SK-MEL-5 (cell line): Measurements from ENCODE around the gene SLC35G6. TPM values are rescaled to one million over a fixed set of nuclear protein-coding genes. Genes with fewer than 3 reads are reported as not detected.
"Not testable (repeated sequence)": the region's sequence is repeated elsewhere in the genome, so short reads cannot be mapped to it uniquely, and the experiment has no call there.

Experiments used
- DNase-seq: peaks from one replicate; pipeline ENCODE4 v3.0.0-alpha.2; 2016; ENCODE audit warnings: low read depth, low spot score
- in situ Hi-C: cut with HindIII; loops from 2 replicates; pipeline ENCODE4 v1.10.0; 2016; ENCODE audit warnings: low sequenced_read_pairs, high pct_unique_total_duplicates, low pct_unique_long_range_greater_than_20kb
- polyA plus RNA-seq, 2 experiments: library from polyadenylated mRNA; depleted of rRNA; stranded (reverse); fragments of >200 nt; gene quantifications; 2 replicates each; pipeline ENCODE4 v1.2.3, GENCODE V29; 2015
- total RNA-seq: library from RNA; depleted of rRNA; stranded (reverse); fragments of >200 nt; shearing (Covaris generic); gene quantifications from 2 replicates; pipeline ENCODE4 v1.2.3, GENCODE V29; 2014; rRNA removed

SLC35G6 gene
- not detected in 2 replicates for total RNA-seq
- 0.08 TPM in 1 of 2 replicates, not detected in the other for polyA plus RNA-seq (2015; cell fraction: cytosol; rRNA removed)
- polyA plus RNA-seq (2015; cell fraction: nucleus; rRNA removed): not detected in 2 replicates

DNA sequence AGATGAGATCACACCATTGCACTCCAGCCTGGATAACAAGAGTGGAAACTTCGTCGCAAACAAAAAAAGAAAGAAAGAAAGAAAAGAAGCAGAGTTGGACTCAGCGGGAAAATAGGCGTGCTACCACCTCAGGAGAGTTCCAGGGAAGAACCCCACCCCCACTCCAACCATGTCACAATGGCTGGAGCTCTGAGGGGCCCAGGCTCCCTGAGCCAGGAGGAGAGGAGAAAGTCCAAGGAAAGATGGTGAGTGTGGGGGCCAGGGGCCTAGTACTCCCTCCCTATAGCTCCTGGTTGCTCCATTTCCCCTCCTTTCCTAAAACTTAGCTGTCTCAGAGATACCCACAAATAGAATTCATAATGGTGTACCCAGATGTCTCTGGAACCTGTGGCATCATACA is at the start of gene SLC35G6:
SLC35G6 (plus strand) TSS at position 172 of the 400 bp plus-strand sequence; CDS start at position 243, 71 bp downstream.
- in situ Hi-C loops: not testable (repeated sequence)

DNA sequence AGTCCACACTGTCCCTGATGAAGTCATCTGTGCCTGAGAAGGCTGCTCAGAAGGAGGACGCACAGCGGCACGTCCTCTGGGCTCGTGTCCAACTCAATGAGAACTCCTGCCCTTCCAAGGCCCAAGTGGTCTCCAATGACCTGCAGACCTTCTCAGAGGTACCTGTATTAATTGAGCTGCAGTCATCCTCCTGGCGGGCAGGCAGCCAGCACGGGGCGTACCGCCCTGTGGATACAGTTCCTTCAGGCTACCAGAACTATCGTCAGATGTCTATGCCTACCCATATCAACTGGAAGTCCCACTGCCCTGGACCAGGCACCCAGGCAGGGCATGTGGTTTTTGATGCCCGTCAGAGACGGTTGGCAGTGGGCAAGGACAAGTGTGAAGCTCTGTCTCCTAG is 49.0 kb upstream of the SLC35G6 start:
- in situ Hi-C loops: no loop called here
- no peak for DNase-seq

More for the DNA sequence above, at the start of gene SLC35G6:
- DNase-seq: not testable (repeated sequence)

DNA sequence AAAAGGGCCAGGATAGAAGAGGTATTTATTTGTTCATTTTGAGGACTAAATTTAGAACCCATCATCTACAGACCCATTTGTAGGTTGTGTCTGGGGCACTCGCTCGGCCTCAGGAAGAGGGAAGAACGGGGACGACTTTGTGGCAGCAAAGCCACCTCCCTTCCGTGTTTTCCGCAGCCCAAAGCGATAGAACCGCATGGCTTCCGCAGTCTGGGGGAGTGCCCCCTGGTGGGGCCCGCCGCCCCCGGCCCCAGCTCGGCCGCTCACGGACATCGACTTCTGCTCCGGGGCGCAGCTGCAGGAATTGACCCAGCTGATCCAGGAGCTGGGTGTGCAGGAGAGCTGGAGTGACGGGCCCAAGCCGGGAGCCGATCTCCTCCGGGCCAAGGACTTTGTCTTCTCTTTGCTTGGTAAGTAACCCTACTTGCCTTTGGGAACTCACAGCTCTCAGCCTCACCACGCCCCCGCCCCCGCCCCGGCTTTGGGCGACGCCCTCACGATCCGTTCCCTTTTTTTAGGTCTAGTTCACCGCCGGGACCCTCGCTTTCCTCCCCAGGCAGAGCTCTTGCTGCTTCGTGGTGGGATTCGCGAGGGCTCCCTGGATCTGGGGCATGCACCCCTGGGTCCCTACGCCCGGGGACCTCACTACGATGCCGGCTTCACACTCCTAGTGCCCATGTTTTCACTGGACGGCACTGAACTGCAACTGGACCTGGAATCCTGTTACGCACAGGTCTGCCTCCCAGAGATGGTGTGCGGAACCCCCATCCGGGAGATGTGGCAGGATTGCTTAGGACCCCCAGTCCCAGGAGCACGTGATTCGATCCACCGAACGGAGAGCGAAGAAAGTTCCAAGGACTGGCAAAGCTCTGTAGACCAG is 45.3 kb upstream of the SLC35G6 start:
- DNase-seq: peak; percentile 29
- in situ Hi-C loops: no loop called here

DNA sequence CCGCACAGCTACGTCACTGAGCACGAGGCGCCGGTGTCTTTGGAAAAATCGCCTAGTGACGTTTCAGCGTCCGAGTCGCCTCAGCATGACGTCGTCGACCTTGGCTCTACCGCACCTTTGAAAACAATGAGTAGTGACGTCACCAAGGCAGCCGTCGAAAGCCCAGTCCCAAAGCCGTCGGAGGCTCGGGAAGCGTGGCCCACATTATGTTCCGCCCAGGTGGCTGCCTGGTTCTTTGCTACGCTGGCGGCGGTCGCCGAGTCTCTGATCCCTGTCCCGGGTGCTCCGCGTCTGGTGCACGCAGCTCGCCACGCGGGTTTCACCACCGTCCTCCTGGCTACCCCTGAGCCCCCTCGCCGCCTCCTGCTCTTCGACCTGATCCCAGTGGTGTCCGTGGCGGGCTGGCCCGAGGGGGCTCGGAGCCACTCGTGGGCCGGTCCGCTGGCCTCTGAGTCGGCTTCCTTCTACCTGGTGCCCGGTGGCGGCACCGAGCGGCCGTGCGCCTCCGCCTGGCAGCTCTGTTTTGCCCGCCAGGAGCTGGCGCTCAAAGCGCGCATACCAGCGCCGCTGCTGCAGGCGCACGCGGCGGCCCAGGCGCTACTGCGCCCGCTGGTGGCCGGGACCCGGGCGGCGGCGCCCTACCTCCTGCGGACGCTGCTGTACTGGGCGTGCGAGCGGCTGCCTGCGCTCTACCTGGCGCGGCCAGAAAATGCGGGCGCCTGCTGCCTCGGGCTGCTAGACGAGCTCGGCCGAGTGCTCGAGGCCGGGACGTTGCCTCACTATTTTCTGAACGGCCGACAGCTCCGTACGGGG is 44.5 kb upstream of the SLC35G6 start:
- peak; percentile 79 for DNase-seq
- in situ Hi-C loops: no loop called here

DNA sequence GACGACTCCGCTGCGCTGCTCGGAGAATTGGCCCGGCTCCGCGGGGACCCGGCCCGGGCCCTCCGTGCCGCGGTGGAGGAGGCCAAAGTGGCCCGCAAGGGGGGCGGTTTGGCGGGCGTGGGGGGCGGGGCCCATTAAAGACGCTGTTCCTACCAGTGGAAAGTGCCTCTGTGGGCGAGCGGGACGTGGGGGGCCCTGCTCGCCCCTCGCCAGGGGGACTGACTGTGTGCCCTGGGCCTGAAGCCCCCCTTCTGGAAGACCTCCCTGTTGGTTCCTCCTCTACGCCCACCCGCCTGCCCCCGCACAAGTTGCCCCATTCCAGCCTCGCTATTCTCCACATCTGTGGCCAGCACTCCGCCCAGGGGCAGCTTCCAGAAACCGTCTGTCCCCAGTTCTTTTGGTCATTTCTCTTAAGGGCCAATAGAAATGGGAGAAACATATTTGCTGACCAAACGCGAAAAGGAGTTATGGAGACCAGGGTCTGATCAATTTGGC is 43.8 kb upstream of the SLC35G6 start:
- no peak for DNase-seq
- in situ Hi-C loops: no loop called here

DNA sequence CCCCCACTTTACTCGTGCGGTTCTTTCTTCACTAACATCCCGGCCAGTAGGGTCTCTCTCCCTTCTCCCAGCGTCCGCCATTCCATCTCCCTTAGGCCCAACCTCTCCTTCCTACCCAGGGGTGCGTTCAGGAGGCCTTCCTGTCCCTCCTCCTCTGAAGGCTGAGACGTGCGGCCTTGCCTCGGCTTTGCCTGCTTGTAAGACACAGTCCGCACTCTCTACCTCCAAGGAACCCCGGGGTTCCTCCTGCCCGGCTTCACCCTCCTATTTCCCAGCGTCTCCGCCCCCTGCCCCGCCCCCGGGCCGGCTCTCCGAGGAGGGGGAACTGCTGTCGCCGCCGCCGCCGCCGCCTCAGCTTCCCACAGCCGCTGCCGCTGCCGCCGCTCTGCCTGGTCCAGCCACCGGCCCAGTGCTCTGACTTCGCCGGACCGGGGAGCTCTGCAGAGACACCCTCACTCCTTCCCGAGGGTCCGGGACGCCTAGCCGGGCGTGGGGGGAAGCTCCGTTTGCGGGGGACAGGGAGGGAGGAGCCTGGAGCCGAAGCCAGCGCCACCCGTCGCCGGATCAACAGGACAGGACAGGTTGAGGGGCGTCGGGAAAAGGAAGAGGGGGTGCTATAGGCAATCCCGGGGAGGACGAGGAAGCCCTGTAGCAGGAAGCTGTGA is 43.2 kb upstream of the SLC35G6 start:
- in situ Hi-C loops: no loop called here
- no peak for DNase-seq

DNA sequence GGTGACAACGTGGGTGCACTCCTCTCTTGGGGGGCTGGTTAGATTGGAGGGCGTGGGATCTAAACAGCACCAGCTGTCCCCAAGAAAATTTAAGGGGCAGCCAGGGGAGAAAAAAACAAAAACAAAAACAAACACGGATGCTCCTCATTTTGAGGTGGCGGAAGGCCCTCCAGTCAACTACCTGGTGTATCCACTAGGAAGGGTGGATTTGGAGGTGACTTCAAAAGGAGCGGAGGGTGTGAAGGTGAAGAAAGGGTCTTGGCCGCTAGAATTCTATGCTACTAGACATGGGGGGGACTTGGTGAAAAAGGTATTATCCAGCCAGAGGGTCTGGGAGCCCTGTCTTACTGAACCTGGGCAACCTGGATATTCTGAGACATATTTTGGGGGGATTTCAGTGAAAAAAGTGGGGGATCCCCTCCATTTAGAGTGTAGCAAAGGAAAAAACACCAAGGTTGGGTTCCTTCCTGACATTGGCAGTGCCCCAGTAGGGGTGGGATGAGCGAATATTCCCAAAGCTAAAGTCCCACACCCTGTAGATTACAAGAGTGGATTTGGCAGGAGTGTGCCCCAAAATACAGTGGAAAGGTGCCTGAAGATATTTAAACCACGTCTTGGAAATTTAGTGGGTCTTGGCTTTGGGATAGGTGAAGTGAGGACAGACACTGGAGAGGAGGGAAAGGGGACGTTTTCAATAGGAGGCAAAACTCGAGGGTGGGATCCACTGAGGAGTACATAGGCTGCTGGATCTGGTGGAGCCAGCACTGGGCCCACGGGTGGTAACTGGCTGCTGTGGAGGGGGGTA is 42.4 kb upstream of the SLC35G6 start:
- DNase-seq: no peak
- in situ Hi-C loops: no loop called here

DNA sequence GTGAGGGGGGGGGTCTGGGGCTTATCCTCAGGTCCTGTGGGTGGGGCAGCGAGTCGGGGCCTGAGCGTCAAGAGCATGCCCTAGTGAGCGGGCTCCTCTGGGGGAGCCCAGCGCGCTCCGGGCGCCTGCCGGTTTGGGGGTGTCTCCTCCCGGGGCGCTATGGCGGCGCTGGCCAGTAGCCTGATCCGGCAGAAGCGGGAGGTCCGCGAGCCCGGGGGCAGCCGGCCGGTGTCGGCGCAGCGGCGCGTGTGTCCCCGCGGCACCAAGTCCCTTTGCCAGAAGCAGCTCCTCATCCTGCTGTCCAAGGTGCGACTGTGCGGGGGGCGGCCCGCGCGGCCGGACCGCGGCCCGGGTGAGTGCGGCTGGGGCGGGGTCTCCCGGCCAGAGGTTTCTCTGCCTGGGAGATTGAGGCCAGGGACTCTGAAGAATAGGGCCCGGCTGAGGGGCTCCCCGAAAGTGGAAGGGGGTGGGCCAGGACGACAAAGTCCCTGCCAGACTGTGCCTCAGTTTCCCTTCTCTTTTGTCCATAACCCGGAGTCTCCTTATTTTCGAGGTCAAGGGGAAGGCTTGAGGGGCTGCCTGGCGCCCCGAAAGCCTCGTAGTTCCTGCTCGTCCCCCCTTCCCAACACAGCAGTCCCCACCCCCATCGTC is 41.7 kb upstream of the SLC35G6 start, which contains the start of gene FGF11:
FGF11 (plus strand) TSS at position 51 of the 651 bp plus-strand sequence; CDS start at position 160, 109 bp downstream.
- in situ Hi-C loops: no loop called here
- no peak for DNase-seq

DNA sequence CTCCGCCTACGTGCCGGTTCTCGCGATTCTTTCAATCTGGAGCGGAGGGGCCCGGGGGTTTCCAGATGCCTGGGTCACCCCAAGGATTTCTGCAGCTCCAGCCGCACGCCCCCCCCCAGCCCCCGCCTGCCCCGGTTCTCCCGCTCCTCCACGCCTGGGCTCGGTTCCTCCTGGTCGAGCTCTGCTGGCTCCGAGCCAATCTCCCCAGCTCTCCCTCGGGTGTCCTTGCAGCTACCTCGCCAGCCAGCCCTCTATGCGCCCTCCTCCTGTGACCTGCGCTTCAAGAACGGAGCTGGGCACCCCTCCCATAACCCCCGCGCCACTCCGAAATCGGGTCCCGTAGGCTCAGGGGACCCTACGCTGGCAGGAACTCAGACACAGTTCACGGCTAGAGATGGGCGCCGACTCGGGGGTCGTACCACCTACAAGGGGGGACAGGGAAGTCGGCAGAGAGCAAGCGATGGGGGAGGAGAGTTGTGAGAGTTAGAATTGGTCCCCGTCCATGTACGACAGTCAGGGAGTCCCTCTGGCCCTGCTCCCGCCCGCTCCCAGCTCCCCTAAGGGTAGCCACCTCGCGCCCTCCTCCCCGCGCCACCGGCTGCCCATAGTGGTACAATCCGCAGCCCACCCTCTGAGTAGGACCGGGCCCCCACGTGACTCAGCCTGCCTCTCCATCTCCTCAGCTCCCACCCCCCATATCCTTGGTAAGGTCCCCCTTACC is 41.0 kb upstream of the SLC35G6 start:
- no peak for DNase-seq
- in situ Hi-C loops: no loop called here

DNA sequence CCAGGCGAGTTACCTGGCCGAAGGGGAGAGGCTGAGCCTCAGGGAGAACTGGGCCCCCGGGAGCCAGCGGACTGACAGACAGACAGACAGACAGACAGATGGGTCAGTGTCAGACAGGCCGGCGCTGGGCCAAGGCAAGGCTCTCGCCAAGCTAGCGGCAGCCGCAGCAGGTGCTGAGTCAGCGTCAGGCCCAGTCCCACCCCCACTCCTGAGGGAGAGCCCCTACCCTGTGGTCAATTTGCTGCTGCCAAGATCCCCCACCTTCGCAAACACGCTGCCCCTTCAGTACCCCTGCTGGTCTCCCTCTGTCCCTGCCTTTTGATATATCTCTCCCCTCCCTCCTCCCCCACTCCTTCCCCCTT is 40.4 kb upstream of the SLC35G6 start:
- in situ Hi-C loops: no loop called here
- DNase-seq: no peak

DNA sequence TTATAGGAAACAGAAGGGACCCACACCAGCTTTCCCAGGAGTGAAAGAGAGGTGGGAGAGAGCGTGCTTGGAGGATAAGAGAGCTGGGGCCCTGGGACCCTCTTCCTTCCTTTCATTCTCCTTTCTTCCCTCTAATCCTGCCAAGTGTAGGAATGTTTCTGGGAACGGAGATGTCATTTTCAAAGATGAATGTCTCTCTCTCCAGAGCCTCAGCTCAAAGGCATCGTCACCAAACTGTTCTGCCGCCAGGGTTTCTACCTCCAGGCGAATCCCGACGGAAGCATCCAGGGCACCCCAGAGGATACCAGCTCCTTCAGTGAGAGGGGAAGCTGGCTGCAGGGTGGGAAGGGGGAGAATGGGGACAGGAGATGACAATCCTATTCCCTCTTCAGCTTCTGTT is 40.0 kb upstream of the SLC35G6 start:
- no peak for DNase-seq
- in situ Hi-C loops: no loop called here

DNA sequence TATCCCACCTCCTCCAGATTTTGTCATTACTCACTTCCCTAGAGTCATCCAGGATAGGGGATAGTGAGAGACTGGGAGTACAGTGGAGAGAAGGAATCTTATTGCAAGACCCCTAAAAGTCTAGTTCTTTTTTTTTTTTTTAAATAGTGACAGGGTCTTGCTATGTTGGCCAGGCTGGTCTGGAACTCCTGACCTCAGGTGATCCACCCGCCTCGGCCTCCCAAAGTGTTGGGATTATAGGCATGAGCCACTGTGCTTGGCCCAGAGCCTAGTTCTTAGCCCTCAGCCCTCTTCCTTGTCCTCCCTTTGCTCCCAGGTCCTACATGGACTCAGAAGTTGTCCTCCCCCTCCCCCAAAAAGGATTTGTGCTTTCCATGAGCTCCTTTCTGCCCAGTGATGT is 39.1 kb upstream of the SLC35G6 start:
- in situ Hi-C loops: no loop called here
- no peak for DNase-seq

DNA sequence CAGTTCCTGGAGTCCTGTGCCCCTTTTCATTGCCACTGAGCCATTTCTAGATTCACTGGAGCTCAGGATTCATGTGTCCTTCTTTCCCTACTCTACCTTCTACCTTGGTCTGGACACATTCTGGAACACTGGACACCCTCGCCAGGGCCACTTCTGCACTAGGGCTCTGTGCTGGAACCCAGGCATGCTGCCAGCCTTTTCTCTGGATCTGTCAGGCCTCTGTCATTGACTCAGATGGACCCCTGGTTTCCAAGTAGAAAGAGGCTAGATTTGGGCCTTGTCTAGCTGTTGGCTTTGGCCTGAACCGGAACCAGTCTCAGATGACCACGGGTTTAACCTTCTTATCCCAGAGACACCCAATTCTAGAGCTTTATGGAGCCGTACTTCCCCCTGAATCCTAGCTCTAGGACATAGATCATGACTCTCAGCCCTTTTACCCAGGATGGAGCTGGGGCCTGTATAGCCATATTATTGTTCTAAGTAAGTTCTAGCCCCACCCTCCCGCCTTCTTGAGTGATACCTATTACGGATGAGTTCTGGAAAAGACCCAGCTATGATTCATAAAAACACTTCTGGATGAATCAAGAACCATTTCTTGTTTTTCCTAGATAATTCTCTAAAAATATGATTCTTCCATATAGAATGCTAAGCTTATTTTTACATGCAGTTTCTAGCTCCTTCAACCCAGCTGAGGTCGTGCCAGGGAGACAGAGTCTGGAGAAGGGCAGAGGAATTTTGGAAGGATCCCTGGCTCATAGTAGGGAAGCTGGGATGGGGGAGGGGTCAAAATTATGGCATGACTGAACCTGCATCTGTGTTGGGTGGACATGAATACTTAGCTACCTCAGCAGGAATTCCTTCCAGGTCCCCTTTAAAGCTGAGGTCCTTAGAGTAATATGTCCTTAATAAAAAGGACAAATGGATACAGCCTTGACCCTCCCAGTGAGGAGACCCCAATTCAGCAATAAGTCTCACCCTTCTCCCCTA is 37.5 kb upstream of the SLC35G6 start:
- DNase-seq: no peak

DNA sequence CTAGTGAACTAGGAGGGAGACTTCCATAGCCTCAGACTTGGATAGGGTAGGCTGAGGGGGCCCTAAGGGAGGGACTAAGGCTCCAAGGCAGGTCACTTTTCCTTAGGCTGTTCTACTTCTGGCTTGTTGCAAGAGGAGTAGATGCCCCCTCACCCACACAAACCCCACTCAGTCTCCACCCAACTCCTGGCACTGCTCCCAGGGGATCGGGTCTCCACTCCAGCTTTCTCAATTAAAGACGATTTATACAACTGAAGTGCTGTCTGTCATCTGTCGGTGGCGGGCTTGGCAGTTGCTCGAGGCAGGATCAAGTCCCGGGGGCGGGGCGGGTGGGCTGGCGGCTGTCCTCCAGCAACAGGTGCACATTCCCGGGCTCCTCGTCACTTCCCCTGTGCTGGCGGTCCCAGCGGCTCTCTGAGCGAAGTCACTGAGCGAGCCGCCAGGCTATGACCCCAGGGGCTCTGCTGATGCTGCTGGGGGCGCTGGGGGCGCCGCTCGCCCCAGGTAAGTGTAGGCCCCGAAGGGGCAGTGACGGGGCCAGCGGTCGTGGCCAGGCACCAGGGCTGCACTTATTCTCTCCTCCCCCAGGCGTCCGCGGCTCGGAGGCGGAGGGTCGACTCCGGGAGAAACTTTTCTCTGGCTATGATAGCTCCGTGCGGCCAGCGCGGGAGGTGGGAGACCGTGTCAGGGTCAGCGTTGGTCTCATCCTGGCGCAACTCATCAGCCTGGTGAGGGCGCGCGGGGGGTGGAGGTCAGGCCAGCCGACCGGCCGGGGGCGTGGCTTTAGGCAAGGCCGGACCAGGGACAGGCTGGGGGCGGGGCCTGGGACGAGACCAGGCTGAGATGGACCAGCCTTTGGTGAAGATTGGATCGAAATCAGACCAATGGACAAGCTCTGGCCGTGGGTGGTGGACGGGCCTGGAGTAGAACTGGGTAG is 36.3 kb upstream of the SLC35G6 start, which contains the start of gene CHRNB1:
CHRNB1 (plus strand) TSS at position 380 of the 937 bp plus-strand sequence; CDS start at position 447, 67 bp downstream.
- peak; percentile 58 for DNase-seq
- in situ Hi-C loops: no loop called here

More for the DNA sequence above, 37.5 kb upstream of the SLC35G6 start:
- in situ Hi-C loops: no loop called here
